WTC11 (cell line): ENCODE results near the gene NEK7. TPM values are rescaled to one million over a fixed set of nuclear protein-coding genes. Genes with fewer than 3 reads are reported as not detected.

ENCODE experiments used
- ATAC-seq: fragments of 200-7000 bp; cut with Tn5 transposase; 2 replicates; pipeline ENCODE4 v1.10.0; 2021; ENCODE audit warnings: mild to moderate bottlenecking, moderate library complexity
- CTCF ChIA-PET: fragments of 300-600 bp; sonication (Branson Sonifier 250); formaldehyde crosslinking; loops from one replicate; lab custom pipeline; 2021; ENCODE audit warnings: antibody characterized with exemption; lab: Charles Lee
- POLR2A ChIA-PET: fragments of 350-600 bp; sonication (Branson Sonifier 250); formaldehyde crosslinking; loops from one replicate; lab custom pipeline; 2021; ENCODE audit warnings: antibody characterized with exemption; lab: Charles Lee
- DNase-seq: peaks from one replicate; pipeline ENCODE4 v3.0.0; 2021; ENCODE audit warnings: low spot score
- H3K27ac Mint-ChIP-seq: 2 replicates; pipeline ENCODE4 v1.8.0; 2021; ENCODE audit warnings: mixed read lengths
- H3K27me3 Mint-ChIP-seq: 2 replicates; pipeline ENCODE4 v1.8.0; 2021; ENCODE audit warnings: low read depth, mild to moderate bottlenecking, moderate library complexity, mixed read lengths
- H3K36me3 Mint-ChIP-seq: 2 replicates; pipeline ENCODE4 v1.8.0; 2021; ENCODE audit warnings: mixed read lengths
- H3K4me1 Mint-ChIP-seq: 2 replicates; pipeline ENCODE4 v1.8.0; 2022; ENCODE audit warnings: mixed read lengths
- H3K4me3 Mint-ChIP-seq: 2 replicates; pipeline ENCODE4 v1.8.0; 2021; ENCODE audit warnings: mild to moderate bottlenecking, moderate library complexity, mixed read lengths
- H3K9me3 Mint-ChIP-seq: 2 replicates; pipeline ENCODE4 v1.8.0; 2021; ENCODE audit warnings: mixed read lengths
- ATF2 ChIP-seq: sonication (generic); formaldehyde crosslinking; IDR thresholded peaks from 2 replicates; pipeline ENCODE4 v1.8.1; 2022; ENCODE audit warnings: low read depth, missing genetic modification reagents, borderline replicate concordance
- CBFB ChIP-seq: sonication (generic); formaldehyde crosslinking; IDR thresholded peaks from 2 replicates; pipeline ENCODE4 v1.8.1; 2022; ENCODE audit warnings: mild to moderate bottlenecking, low read depth, missing genetic modification reagents
- CREM ChIP-seq: sonication (generic); formaldehyde crosslinking; IDR thresholded peaks from 2 replicates; pipeline ENCODE4 v1.8.1; 2022; ENCODE audit warnings: mild to moderate bottlenecking, missing genetic modification reagents, moderate library complexity
- E2F5 ChIP-seq: sonication (generic); formaldehyde crosslinking; IDR thresholded peaks from 2 replicates; pipeline ENCODE4 v1.8.1; 2022; ENCODE audit warnings: mild to moderate bottlenecking, moderate library complexity, missing genetic modification reagents
- EMX1 ChIP-seq: fragments of 250-450 bp; sonication (Bioruptor Pico); IDR thresholded peaks from 2 replicates; pipeline ENCODE4 v1.8.0; 2021; ENCODE audit warnings: mild to moderate bottlenecking
- FOXP1 ChIP-seq: sonication (generic); formaldehyde crosslinking; IDR thresholded peaks from 2 replicates; pipeline ENCODE4 v1.8.0; 2022; ENCODE audit warnings: missing genetic modification reagents, mild to moderate bottlenecking, moderate library complexity, borderline replicate concordance
- GRHL2 ChIP-seq: fragments of 250-450 bp; sonication (Bioruptor Pico); IDR thresholded peaks from 2 replicates; pipeline ENCODE4 v1.8.0; 2022; ENCODE audit warnings: mild to moderate bottlenecking, moderate library complexity; ENCODE audit not compliant: insufficient replicate concordance, severe bottlenecking
- MYBL2 ChIP-seq: sonication (generic); formaldehyde crosslinking; IDR thresholded peaks from 2 replicates; pipeline ENCODE4 v1.8.1; 2023; ENCODE audit warnings: mild to moderate bottlenecking, moderate library complexity, missing genetic modification reagents
- NFATC4 ChIP-seq: fragments of 250-450 bp; sonication (Bioruptor Pico); IDR thresholded peaks from 2 replicates; pipeline ENCODE4 v1.9.0; 2021; ENCODE audit warnings: mild to moderate bottlenecking
- RORB ChIP-seq: fragments of 250-450 bp; sonication (Bioruptor Pico); IDR thresholded peaks from 2 replicates; pipeline ENCODE4 v1.9.0; 2021; ENCODE audit warnings: mild to moderate bottlenecking
- SP1 ChIP-seq: sonication (generic); formaldehyde crosslinking; conservative IDR thresholded peaks from 2 replicates; pipeline ENCODE4 v1.8.1; 2022; ENCODE audit warnings: missing genetic modification reagents
- STAT6 ChIP-seq: sonication (generic); formaldehyde crosslinking; conservative IDR thresholded peaks from 2 replicates; pipeline ENCODE4 v1.8.1; 2023; ENCODE audit warnings: mild to moderate bottlenecking, low read depth, missing genetic modification reagents, moderate library complexity
- USF1 ChIP-seq: sonication (generic); formaldehyde crosslinking; IDR thresholded peaks from 2 replicates; pipeline ENCODE4 v1.8.0; 2022; ENCODE audit warnings: mild to moderate bottlenecking, missing genetic modification reagents
- ZNF138 ChIP-seq: sonication (generic); formaldehyde crosslinking; conservative IDR thresholded peaks from 2 replicates; pipeline ENCODE4 v1.8.1; 2022; ENCODE audit warnings: mild to moderate bottlenecking, moderate library complexity, missing genetic modification reagents
- ZNF219 ChIP-seq: sonication (generic); formaldehyde crosslinking; IDR thresholded peaks from 2 replicates; pipeline ENCODE4 v1.8.0; 2023; ENCODE audit warnings: missing genetic modification reagents, mild to moderate bottlenecking, borderline replicate concordance
- ZNF317 ChIP-seq: sonication (generic); formaldehyde crosslinking; IDR thresholded peaks from 2 replicates; pipeline ENCODE4 v1.8.1; 2023; ENCODE audit warnings: low read depth, mild to moderate bottlenecking, moderate library complexity, missing genetic modification reagents, borderline replicate concordance
- ZNF396 ChIP-seq: fragments of 250-450 bp; sonication (Bioruptor Pico); IDR thresholded peaks from 2 replicates; pipeline ENCODE4 v1.8.0; 2021; ENCODE audit warnings: mild to moderate bottlenecking, moderate library complexity, borderline replicate concordance
- ZSCAN18 ChIP-seq: fragments of 250-450 bp; sonication (Bioruptor Pico); IDR thresholded peaks from 2 replicates; pipeline ENCODE4 v2.1.2; 2022; ENCODE audit warnings: mild to moderate bottlenecking, moderate library complexity
- total RNA-seq: library from RNA; stranded (reverse); gene quantifications from 3 replicates; pipeline ENCODE4 v1.2.3, GENCODE V29; 2021
- TF ChIP-seq, protein P1 (sequence below): sonication (generic); formaldehyde crosslinking; IDR thresholded peaks from 2 replicates; pipeline ENCODE4 v1.8.1; 2023; ENCODE audit warnings: mild to moderate bottlenecking, missing genetic modification reagents
- TF ChIP-seq, protein P2 (sequence below): sonication (generic); formaldehyde crosslinking; IDR thresholded peaks from 2 replicates; pipeline ENCODE4 v1.8.1; 2023; ENCODE audit warnings: mild to moderate bottlenecking, moderate library complexity, missing genetic modification reagents
- TF ChIP-seq, protein P3 (sequence below): fragments of 250-450 bp; sonication (Bioruptor Pico); IDR thresholded peaks from 2 replicates; pipeline ENCODE4 v1.9.0; 2021; ENCODE audit warnings: mild to moderate bottlenecking

Gene NEK7
- total RNA-seq, 1 experiment from 2014 or later = 10.3 TPM

- no peak overlapping the region for H3K4me3 Mint-ChIP-seq
- no peaks in the 10 kb centered on the region for H3K27me3 Mint-ChIP-seq
- no peak for TF ChIP-seq ZNF138 (CRISPR knock-in tag)
- no peak for TF ChIP-seq CREM (CRISPR knock-in tag)
- no peak for TF ChIP-seq SP1 (CRISPR knock-in tag)
- TF ChIP-seq FOXP1 (CRISPR knock-in tag) = no peak
- no peak for TF ChIP-seq E2F5 (CRISPR knock-in tag)
- TF ChIP-seq MYBL2 (CRISPR knock-in tag) = no peak
- TF ChIP-seq, protein P1, sequence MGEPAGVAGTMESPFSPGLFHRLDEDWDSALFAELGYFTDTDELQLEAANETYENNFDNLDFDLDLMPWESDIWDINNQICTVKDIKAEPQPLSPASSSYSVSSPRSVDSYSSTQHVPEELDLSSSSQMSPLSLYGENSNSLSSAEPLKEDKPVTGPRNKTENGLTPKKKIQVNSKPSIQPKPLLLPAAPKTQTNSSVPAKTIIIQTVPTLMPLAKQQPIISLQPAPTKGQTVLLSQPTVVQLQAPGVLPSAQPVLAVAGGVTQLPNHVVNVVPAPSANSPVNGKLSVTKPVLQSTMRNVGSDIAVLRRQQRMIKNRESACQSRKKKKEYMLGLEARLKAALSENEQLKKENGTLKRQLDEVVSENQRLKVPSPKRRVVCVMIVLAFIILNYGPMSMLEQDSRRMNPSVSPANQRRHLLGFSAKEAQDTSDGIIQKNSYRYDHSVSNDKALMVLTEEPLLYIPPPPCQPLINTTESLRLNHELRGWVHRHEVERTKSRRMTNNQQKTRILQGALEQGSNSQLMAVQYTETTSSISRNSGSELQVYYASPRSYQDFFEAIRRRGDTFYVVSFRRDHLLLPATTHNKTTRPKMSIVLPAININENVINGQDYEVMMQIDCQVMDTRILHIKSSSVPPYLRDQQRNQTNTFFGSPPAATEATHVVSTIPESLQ (CRISPR knock-in tag) = no peak
- no peak for TF ChIP-seq RORB (CRISPR knock-in tag)
- no peak for TF ChIP-seq USF1
- no peak for TF ChIP-seq EMX1 (CRISPR knock-in tag)
- TF ChIP-seq CBFB (CRISPR knock-in tag) = no peak
- TF ChIP-seq NFATC4 (CRISPR knock-in tag) = no peak
- no peak for TF ChIP-seq ZSCAN18
- no peak for TF ChIP-seq ATF2
- TF ChIP-seq ZNF396 (CRISPR knock-in tag) = no peak
- no peak for TF ChIP-seq ZNF317 (CRISPR knock-in tag)
- TF ChIP-seq ZNF219 = no peak
- H3K4me1 Mint-ChIP-seq = peaks cover 4% of the 10 kb centered on the region; the same call in 1 of the 2 replicates
- ChIA-PET CTCF (no interaction called here), POLR2A (no interaction called here)
- no peak for DNase-seq
- H3K27ac Mint-ChIP-seq = no peak overlapping the region
- no peak for ATAC-seq
- H3K9me3 Mint-ChIP-seq = no peaks in the 10 kb centered on the region
- H3K36me3 Mint-ChIP-seq = no peaks in the 10 kb centered on the region
Observed at GRCh38 chr1:198276241-198276640, 119.4 kb downstream of the NEK7 start.

- H3K27me3 Mint-ChIP-seq = no peaks in the 10 kb centered on the region
- H3K4me3 Mint-ChIP-seq = no peak overlapping the region
- no peaks in the 10 kb centered on the region for H3K9me3 Mint-ChIP-seq
- DNase-seq (no peak), ATAC-seq (no peak)
- no peak overlapping the region for H3K27ac Mint-ChIP-seq
- ChIA-PET POLR2A (no interaction called here), CTCF (no interaction called here)
- H3K36me3 Mint-ChIP-seq = no peaks in the 10 kb centered on the region
- H3K4me1 Mint-ChIP-seq = peaks cover 4% of the 10 kb centered on the region; the same call in 1 of the 2 replicates
- TF ChIP-seq RORB (CRISPR knock-in tag) (no peak), STAT6 (no peak), GRHL2 (CRISPR knock-in tag) (no peak)
- TF ChIP-seq, protein P2, sequence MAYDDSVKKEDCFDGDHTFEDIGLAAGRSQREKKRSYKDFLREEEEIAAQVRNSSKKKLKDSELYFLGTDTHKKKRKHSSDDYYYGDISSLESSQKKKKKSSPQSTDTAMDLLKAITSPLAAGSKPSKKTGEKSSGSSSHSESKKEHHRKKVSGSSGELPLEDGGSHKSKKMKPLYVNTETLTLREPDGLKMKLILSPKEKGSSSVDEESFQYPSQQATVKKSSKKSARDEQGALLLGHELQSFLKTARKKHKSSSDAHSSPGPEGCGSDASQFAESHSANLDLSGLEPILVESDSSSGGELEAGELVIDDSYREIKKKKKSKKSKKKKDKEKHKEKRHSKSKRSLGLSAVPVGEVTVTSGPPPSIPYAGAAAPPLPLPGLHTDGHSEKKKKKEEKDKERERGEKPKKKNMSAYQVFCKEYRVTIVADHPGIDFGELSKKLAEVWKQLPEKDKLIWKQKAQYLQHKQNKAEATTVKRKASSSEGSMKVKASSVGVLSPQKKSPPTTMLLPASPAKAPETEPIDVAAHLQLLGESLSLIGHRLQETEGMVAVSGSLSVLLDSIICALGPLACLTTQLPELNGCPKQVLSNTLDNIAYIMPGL (CRISPR knock-in tag) = no peak
- TF ChIP-seq, protein P3, sequence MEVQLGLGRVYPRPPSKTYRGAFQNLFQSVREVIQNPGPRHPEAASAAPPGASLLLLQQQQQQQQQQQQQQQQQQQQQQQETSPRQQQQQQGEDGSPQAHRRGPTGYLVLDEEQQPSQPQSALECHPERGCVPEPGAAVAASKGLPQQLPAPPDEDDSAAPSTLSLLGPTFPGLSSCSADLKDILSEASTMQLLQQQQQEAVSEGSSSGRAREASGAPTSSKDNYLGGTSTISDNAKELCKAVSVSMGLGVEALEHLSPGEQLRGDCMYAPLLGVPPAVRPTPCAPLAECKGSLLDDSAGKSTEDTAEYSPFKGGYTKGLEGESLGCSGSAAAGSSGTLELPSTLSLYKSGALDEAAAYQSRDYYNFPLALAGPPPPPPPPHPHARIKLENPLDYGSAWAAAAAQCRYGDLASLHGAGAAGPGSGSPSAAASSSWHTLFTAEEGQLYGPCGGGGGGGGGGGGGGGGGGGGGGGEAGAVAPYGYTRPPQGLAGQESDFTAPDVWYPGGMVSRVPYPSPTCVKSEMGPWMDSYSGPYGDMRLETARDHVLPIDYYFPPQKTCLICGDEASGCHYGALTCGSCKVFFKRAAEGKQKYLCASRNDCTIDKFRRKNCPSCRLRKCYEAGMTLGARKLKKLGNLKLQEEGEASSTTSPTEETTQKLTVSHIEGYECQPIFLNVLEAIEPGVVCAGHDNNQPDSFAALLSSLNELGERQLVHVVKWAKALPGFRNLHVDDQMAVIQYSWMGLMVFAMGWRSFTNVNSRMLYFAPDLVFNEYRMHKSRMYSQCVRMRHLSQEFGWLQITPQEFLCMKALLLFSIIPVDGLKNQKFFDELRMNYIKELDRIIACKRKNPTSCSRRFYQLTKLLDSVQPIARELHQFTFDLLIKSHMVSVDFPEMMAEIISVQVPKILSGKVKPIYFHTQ = no peak
Observed at GRCh38 chr1:198278943-198279342, 122.1 kb downstream of the NEK7 start.
